Measurements from ENCODE around the gene DOCK8.

DNA sequence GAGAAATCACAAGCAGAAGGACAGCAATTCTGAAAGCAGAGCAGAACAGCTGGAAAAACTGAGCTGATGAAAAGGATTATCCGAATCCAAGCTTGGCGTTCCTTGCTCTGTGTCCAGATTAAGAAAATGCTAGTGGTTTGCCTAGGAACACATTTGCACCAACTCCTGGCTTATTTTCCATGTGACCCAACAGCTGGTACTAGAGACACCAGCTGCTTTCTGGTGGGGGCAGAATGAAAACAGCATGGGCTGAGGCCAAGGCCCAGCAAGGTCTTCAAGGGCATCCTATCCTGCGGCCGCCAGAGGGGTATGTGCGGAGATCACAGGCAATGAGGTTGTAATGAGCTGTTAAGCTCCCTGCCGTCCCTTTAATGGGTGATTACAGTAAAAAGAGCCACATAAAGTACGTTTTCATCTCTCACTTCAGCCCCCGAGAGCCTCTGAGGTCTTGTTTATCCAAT is 131.5 kb downstream of the DOCK8 start:
- TF ChIP-seq, protein P1, sequence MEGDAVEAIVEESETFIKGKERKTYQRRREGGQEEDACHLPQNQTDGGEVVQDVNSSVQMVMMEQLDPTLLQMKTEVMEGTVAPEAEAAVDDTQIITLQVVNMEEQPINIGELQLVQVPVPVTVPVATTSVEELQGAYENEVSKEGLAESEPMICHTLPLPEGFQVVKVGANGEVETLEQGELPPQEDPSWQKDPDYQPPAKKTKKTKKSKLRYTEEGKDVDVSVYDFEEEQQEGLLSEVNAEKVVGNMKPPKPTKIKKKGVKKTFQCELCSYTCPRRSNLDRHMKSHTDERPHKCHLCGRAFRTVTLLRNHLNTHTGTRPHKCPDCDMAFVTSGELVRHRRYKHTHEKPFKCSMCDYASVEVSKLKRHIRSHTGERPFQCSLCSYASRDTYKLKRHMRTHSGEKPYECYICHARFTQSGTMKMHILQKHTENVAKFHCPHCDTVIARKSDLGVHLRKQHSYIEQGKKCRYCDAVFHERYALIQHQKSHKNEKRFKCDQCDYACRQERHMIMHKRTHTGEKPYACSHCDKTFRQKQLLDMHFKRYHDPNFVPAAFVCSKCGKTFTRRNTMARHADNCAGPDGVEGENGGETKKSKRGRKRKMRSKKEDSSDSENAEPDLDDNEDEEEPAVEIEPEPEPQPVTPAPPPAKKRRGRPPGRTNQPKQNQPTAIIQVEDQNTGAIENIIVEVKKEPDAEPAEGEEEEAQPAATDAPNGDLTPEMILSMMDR (IDR thresholded peaks at IDR 0.05), result no peak
- TF ChIP-seq POLR2A (IDR thresholded peaks at IDR 0.05), result no peak
